CD14-positive monocyte (primary cell): ENCODE results near the gene SLC52A3. TPM values are rescaled to one million over a fixed set of nuclear protein-coding genes. Genes with fewer than 3 reads are reported as not detected.

Experiments used
- DNase-seq, 3 donors: peaks; one replicate each; pipeline ENCODE4 v3.0.0-alpha.2; 2011 to 2022
- H2AFZ ChIP-seq: 2 replicates; pipeline ENCODE4 v1.6.0; 2012; ENCODE audit warnings: mild to moderate bottlenecking, low read depth, low read length, inconsistent platforms; ENCODE audit not compliant: insufficient read depth, poor library complexity, severe bottlenecking
- H3K27ac ChIP-seq, 2 donors: 1 replicate in 1 of 2; 2 replicates in 1 of 2; pipeline ENCODE4 v1.5.1; 2012 to 2013; ENCODE audit warnings: low read length in 2 of 2, control low read depth in 1 of 2, inconsistent platforms in 1 of 2, low read depth in 1 of 2, mild to moderate bottlenecking in 1 of 2
- H3K27me3 ChIP-seq, 2 donors: one replicate each; pipeline versions ENCODE4 v1.6.0 to v1.6.1; 2011 to 2013; ENCODE audit warnings: low read length in 2 of 2; ENCODE audit not compliant: control insufficient read depth in 2 of 2, insufficient read depth in 2 of 2
- H3K36me3 ChIP-seq, 2 donors: replicated peaks in 1 of 2; 1 replicate in 1 of 2; 2 replicates in 1 of 2; pipeline versions ENCODE4 v1.5.1 to v1.6.1; 2012 to 2013; ENCODE audit warnings: low read length in 2 of 2, control low read depth in 1 of 2, inconsistent platforms in 1 of 2, mild to moderate bottlenecking in 1 of 2; ENCODE audit not compliant: insufficient read depth in 2 of 2, control insufficient read depth in 1 of 2
- H3K4me1 ChIP-seq, 2 donors: 1 replicate in 1 of 2; 2 replicates in 1 of 2; pipeline versions ENCODE4 v1.5.1 to v1.6.1; 2012 to 2013; ENCODE audit warnings: low read length in 2 of 2, control low read depth in 1 of 2, inconsistent platforms in 1 of 2, mild to moderate bottlenecking in 1 of 2, moderate library complexity in 1 of 2; ENCODE audit not compliant: insufficient read depth in 2 of 2, control insufficient read depth in 1 of 2
- H3K4me2 ChIP-seq: replicated peaks from 2 replicates; pipeline ENCODE3; 2012; ENCODE audit warnings: low read length, moderate library complexity, mild to moderate bottlenecking; ENCODE audit not compliant: poor library complexity, severe bottlenecking; ENCODE audit errors: extremely low read depth
- H3K4me3 ChIP-seq, 3 experiments: fragments of 200-600 bp in 1 of 3; sonication (generic) in 1 of 3; replicated peaks in 1 of 3; 1 replicate in 2 of 3; 2 replicates in 1 of 3; pipeline ENCODE4 v1.5.1; 2011 to 2013; ENCODE audit warnings: low read length in 3 of 3, mild to moderate bottlenecking in 3 of 3, control low read depth in 2 of 3, low read depth in 2 of 3, inconsistent platforms in 1 of 3, moderate library complexity in 1 of 3
- H3K79me2 ChIP-seq: 2 replicates; pipeline ENCODE4 v1.6.0; 2012; ENCODE audit warnings: mild to moderate bottlenecking, control low read depth, inconsistent platforms, low read length, moderate library complexity; ENCODE audit not compliant: insufficient read depth
- H3K9ac ChIP-seq: 2 replicates; pipeline ENCODE4 v1.6.0; 2017; ENCODE audit warnings: low read length, mild to moderate bottlenecking; ENCODE audit not compliant: insufficient read depth, poor library complexity, severe bottlenecking
- H3K9me3 ChIP-seq, 2 donors: replicated peaks in 1 of 2; 1 replicate in 1 of 2; 2 replicates in 1 of 2; pipeline versions ENCODE4 v1.5.1 to v1.6.1; 2012 to 2013; ENCODE audit warnings: low read length in 2 of 2, control low read depth in 1 of 2; ENCODE audit not compliant: control insufficient read depth in 1 of 2, insufficient read depth in 1 of 2
- H4K20me1 ChIP-seq: 2 replicates; pipeline ENCODE4 v1.6.0; 2012; ENCODE audit warnings: mild to moderate bottlenecking, low read length, control low read depth, moderate library complexity; ENCODE audit not compliant: insufficient read depth
- H3K27ac Mint-ChIP-seq, 7 donors: one replicate each; pipeline ENCODE4 v1.8.0; 2020; ENCODE audit warnings: mild to moderate bottlenecking in 7 of 7, mixed read lengths in 7 of 7, moderate library complexity in 6 of 7, inconsistent platforms in 2 of 7
- H3K27me3 Mint-ChIP-seq, 3 donors: one replicate each; pipeline ENCODE4 v1.8.0; 2021 to 2022; ENCODE audit warnings: low read depth in 3 of 3, mild to moderate bottlenecking in 3 of 3, mixed read lengths in 3 of 3, moderate library complexity in 3 of 3, inconsistent platforms in 1 of 3
- H3K36me3 Mint-ChIP-seq, 2 donors: one replicate each; pipeline ENCODE4 v1.8.0; 2020; ENCODE audit warnings: mixed read lengths in 2 of 2, inconsistent platforms in 1 of 2, mild to moderate bottlenecking in 1 of 2
- H3K4me1 Mint-ChIP-seq: one replicate; pipeline ENCODE4 v1.8.0; 2020; ENCODE audit warnings: mild to moderate bottlenecking, mixed read lengths
- H3K4me3 Mint-ChIP-seq, 2 donors: one replicate each; pipeline ENCODE4 v1.8.0; 2020; ENCODE audit warnings: mild to moderate bottlenecking in 2 of 2, mixed read lengths in 2 of 2, moderate library complexity in 1 of 2
- H3K9me3 Mint-ChIP-seq, 7 donors: one replicate each; pipeline ENCODE4 v1.8.0; 2020 to 2022; ENCODE audit warnings: mixed read lengths in 7 of 7, mild to moderate bottlenecking in 6 of 7, moderate library complexity in 6 of 7, inconsistent platforms in 2 of 7
- CTCF ChIP-seq: fragments of 200-600 bp; IDR thresholded peaks from one replicate; pipeline ENCODE4 v1.8.0; 2022; ENCODE audit warnings: antibody characterized with exemption, mild to moderate bottlenecking
- WGBS: methylation state at CpG from one replicate; pipeline ENCODE4 v1.1.5; 2013; ENCODE audit warnings: missing lambda C conversion rate; ENCODE audit not compliant: insufficient coverage; 5-methylcytosine and 5-hydroxymethylcytosine counted together
- intact Hi-C, 2 donors: fragments of 100-400 bp; cut with micrococcal nuclease; formaldehyde crosslinking; loops; one replicate each; pipeline versions ENCODE4 v1.15.0 to v1.15.1; 2023
- polyA plus RNA-seq, 3 donors: library from polyadenylated mRNA; depleted of rRNA in 1 of 3; unstranded in 2 of 3; stranded (reverse) in 1 of 3; fragments of 300-500 nt in 2 of 3; fragments of >200 nt in 1 of 3; fragmentation: Illumina TruSeq in 2 of 3; gene quantifications; 1 replicate in 2 of 3; 2 replicates in 1 of 3; pipeline ENCODE4 v1.2.3, GENCODE V29; 2012 to 2021

SLC52A3 gene
- polyA plus RNA-seq, 3 donors, result not detected

- Mint-ChIP-seq H3K4me1 (peaks cover 4% of the 10 kb centered on the region), H3K4me3 (no peak overlapping the region), H3K27ac (no peak overlapping the region), H3K36me3 (no peaks in the 10 kb centered on the region), H3K9me3 (no peaks in the 10 kb centered on the region), H3K27me3 (peaks cover 2 to 4% (median 4%) of the 10 kb centered on the region in 3 donors)
- no peak overlapping the region for H3K4me3 ChIP-seq
- no peak for TF ChIP-seq CTCF
- H3K27me3 ChIP-seq, result no peaks in the 10 kb centered on the region
- H3K4me1 ChIP-seq, result no peaks in the 10 kb centered on the region
- H3K9ac ChIP-seq, result no peak overlapping the region
- H3K4me2 ChIP-seq, result no peak overlapping the region
- no peak overlapping the region for H3K27ac ChIP-seq
- no peaks in the 10 kb centered on the region for H3K36me3 ChIP-seq
- no peak overlapping the region for H2AFZ ChIP-seq
- no peaks in the 10 kb centered on the region for H3K79me2 ChIP-seq
- no peaks in the 10 kb centered on the region for H4K20me1 ChIP-seq
- DNase-seq, result no peak
- no peaks in the 10 kb centered on the region for H3K9me3 ChIP-seq
- WGBS, result no CpG with 5 or more reads among the region's 3 CpGs
- intact Hi-C loops, result no loop called here
Measured at GRCh38 chr20:754904-755303, 13.4 kb downstream of the SLC52A3 start.

GRCh38 chr20:753897-754635 lies 14.2 kb downstream of the SLC52A3 start:
- no peak for TF ChIP-seq CTCF
- intact Hi-C loops, result no loop called here
- Histone ChIP-seq H3K36me3 (no peaks in the 10 kb centered on the region), H3K27me3 (no peaks in the 10 kb centered on the region), H3K4me2 (no peak overlapping the region), H4K20me1 (no peaks in the 10 kb centered on the region), H3K9ac (no peak overlapping the region), H3K79me2 (no peaks in the 10 kb centered on the region), H3K4me3 (no peak overlapping the region), H2AFZ (no peak overlapping the region), H3K27ac (no peak overlapping the region), H3K4me1 (no peaks in the 10 kb centered on the region), H3K9me3 (no peaks in the 10 kb centered on the region)
- Mint-ChIP-seq H3K9me3 (no peaks in the 10 kb centered on the region), H3K27me3 (peaks cover 2 to 6% (median 3%) of the 10 kb centered on the region in 3 donors), H3K36me3 (no peaks in the 10 kb centered on the region), H3K4me1 (peaks cover 4% of the 10 kb centered on the region), H3K27ac (no peak overlapping the region), H3K4me3 (no peak overlapping the region)
- no peak for DNase-seq
- 91% methylated on average over 4 of the region's 10 CpGs for WGBS
